Smooth muscle cell (in vitro differentiated cells): ENCODE measurements around the gene NPFF. TPM values are rescaled to one million over a fixed set of nuclear protein-coding genes. Genes with fewer than 3 reads are reported as not detected.

Experiments
- DNase-seq: peaks from one replicate; lab custom pipeline; 2025; ENCODE audit not compliant: unreplicated experiment; lab: John Stamatoyannopoulos, UW
- H2AFZ ChIP-seq: fragments of 200-600 bp; sonication (generic); 2 replicates; pipeline ENCODE4 v1.6.0; 2016; ENCODE audit warnings: antibody characterized with exemption, low read depth, mild to moderate bottlenecking
- H3F3A ChIP-seq: fragments of 200-600 bp; sonication (generic); 2 replicates; pipeline ENCODE4 v1.6.0; 2017; ENCODE audit warnings: antibody characterized with exemption, low read depth
- H3K27ac ChIP-seq: fragments of 200-600 bp; sonication (generic); 2 replicates; pipeline ENCODE4 v1.5.1; 2016; ENCODE audit warnings: low read depth, mild to moderate bottlenecking
- H3K27me3 ChIP-seq: fragments of 200-600 bp; sonication (generic); 2 replicates; pipeline ENCODE4 v1.6.1; 2016; ENCODE audit warnings: low read depth, mild to moderate bottlenecking
- H3K36me3 ChIP-seq: fragments of 200-600 bp; sonication (generic); 2 replicates; pipeline ENCODE4 v1.5.1; 2016; ENCODE audit warnings: low read depth
- H3K4me1 ChIP-seq: fragments of 200-600 bp; sonication (generic); 2 replicates; pipeline ENCODE4 v1.5.1; 2016; ENCODE audit warnings: low read depth
- H3K4me2 ChIP-seq: fragments of 200-600 bp; sonication (generic); 2 replicates; pipeline ENCODE4 v1.6.0; 2016; ENCODE audit warnings: mild to moderate bottlenecking
- H3K4me3 ChIP-seq: fragments of 200-600 bp; sonication (generic); 2 replicates; pipeline ENCODE4 v1.5.1; 2016; ENCODE audit warnings: mild to moderate bottlenecking
- H3K79me2 ChIP-seq: fragments of 200-600 bp; sonication (generic); 2 replicates; pipeline ENCODE4 v1.6.0; 2016; ENCODE audit warnings: low read depth, mild to moderate bottlenecking
- H3K9ac ChIP-seq: fragments of 200-600 bp; sonication (generic); 2 replicates; pipeline ENCODE4 v1.6.0; 2016; ENCODE audit warnings: low read depth
- H3K9me3 ChIP-seq: fragments of 200-600 bp; sonication (generic); replicated peaks from 2 replicates; pipeline ENCODE4 v1.5.1; 2016; ENCODE audit warnings: low read depth
- H4K20me1 ChIP-seq: fragments of 200-600 bp; sonication (generic); 2 replicates; pipeline ENCODE4 v1.6.0; 2016; ENCODE audit warnings: low read depth
- CTCF ChIP-seq: fragments of 200-600 bp; sonication (generic); IDR thresholded peaks from 2 replicates; pipeline ENCODE4 v1.5.1; 2017; ENCODE audit warnings: borderline replicate concordance, mild to moderate bottlenecking, antibody characterized with exemption; ENCODE audit not compliant: insufficient read depth, poor library complexity, severe bottlenecking
- WGBS: methylation state at CpG from one replicate; pipeline ENCODE4 v1.1.7; 2016; ENCODE audit warnings: low lambda C conversion rate; 5-methylcytosine and 5-hydroxymethylcytosine counted together
- polyA plus RNA-seq: library from polyadenylated mRNA; unstranded; fragments of >200 nt; fragmentation: Nextera tagmentation; extraction: Ambion mirVana; gene quantifications from 2 replicates; pipeline ENCODE4 v1.2.1, GENCODE V29; 2016
- total RNA-seq: library from RNA; depleted of rRNA; stranded (reverse); fragments of >200 nt; gene quantifications from 2 replicates; pipeline ENCODE4 v1.2.3, GENCODE V29; 2014

The NPFF gene
- total and polyA plus RNA-seq, 2 experiments from 2014 or later, result 0.38 TPM; not detected in 1

GRCh38 chr12:53524476-53524875 is 17.2 kb upstream of the NPFF start:
- TF ChIP-seq CTCF, result no peak
- Histone ChIP-seq H3K4me2 (no peak overlapping the region), H3K4me3 (no peak overlapping the region), H3K4me1 (no peaks in the 10 kb centered on the region), H3K36me3 (peaks cover 19% of the 10 kb centered on the region), H3K79me2 (no peaks in the 10 kb centered on the region), H2AFZ (no peak overlapping the region), H3K27ac (no peak overlapping the region), H3K9ac (no peak overlapping the region), H3K9me3 (no peaks in the 10 kb centered on the region), H4K20me1 (no peaks in the 10 kb centered on the region), H3F3A (no peaks in the 10 kb centered on the region), H3K27me3 (no peaks in the 10 kb centered on the region)
- WGBS, result 97% methylated on average over 13 of the region's 13 CpGs
- no peak for DNase-seq

GRCh38 chr12:53523131-53523530 is 15.8 kb upstream of the NPFF start:
- no peaks in the 10 kb centered on the region for H3K9me3 ChIP-seq
- no peak for DNase-seq
- no peaks in the 10 kb centered on the region for H3K79me2 ChIP-seq
- no peak overlapping the region for H3K4me2 ChIP-seq
- no peak overlapping the region for H2AFZ ChIP-seq
- no peak overlapping the region for H3K4me3 ChIP-seq
- no peaks in the 10 kb centered on the region for H3F3A ChIP-seq
- no peaks in the 10 kb centered on the region for H4K20me1 ChIP-seq
- peaks cover 19% of the 10 kb centered on the region for H3K36me3 ChIP-seq
- WGBS, result 97% methylated on average over 3 of the region's 3 CpGs
- H3K27ac ChIP-seq, result no peak overlapping the region
- no peaks in the 10 kb centered on the region for H3K4me1 ChIP-seq
- TF ChIP-seq CTCF, result no peak
- no peaks in the 10 kb centered on the region for H3K27me3 ChIP-seq
- no peak overlapping the region for H3K9ac ChIP-seq

GRCh38 chr12:53518381-53518780 is 11.1 kb upstream of the NPFF start:
- WGBS, result 91% methylated on average over 5 of the region's 5 CpGs
- DNase-seq, result no peak
- no peak overlapping the region for H3K9ac ChIP-seq
- no peaks in the 10 kb centered on the region for H3F3A ChIP-seq
- H4K20me1 ChIP-seq, result no peaks in the 10 kb centered on the region
- peaks cover 13% of the 10 kb centered on the region for H3K36me3 ChIP-seq
- TF ChIP-seq CTCF, result no peak
- H2AFZ ChIP-seq, result no peak overlapping the region
- no peaks in the 10 kb centered on the region for H3K9me3 ChIP-seq
- no peaks in the 10 kb centered on the region for H3K79me2 ChIP-seq
- H3K4me2 ChIP-seq, result no peak overlapping the region
- no peaks in the 10 kb centered on the region for H3K4me1 ChIP-seq
- H3K27ac ChIP-seq, result no peak overlapping the region
- no peaks in the 10 kb centered on the region for H3K27me3 ChIP-seq
- no peak overlapping the region for H3K4me3 ChIP-seq

GRCh38 chr12:53516758-53517455 is 9.6 kb upstream of the NPFF start:
- H3K27me3 ChIP-seq, result no peaks in the 10 kb centered on the region
- no peaks in the 10 kb centered on the region for H3K79me2 ChIP-seq
- H3F3A ChIP-seq, result no peaks in the 10 kb centered on the region
- WGBS, result 97% methylated on average over 13 of the region's 13 CpGs
- TF ChIP-seq CTCF, result no peak
- no peaks in the 10 kb centered on the region for H4K20me1 ChIP-seq
- H3K4me2 ChIP-seq, result no peak overlapping the region
- H3K9ac ChIP-seq, result no peak overlapping the region
- H3K4me3 ChIP-seq, result no peak overlapping the region
- peaks cover 13% of the 10 kb centered on the region for H3K36me3 ChIP-seq
- H3K4me1 ChIP-seq, result no peaks in the 10 kb centered on the region
- no peak overlapping the region for H3K27ac ChIP-seq
- DNase-seq, result no peak
- H2AFZ ChIP-seq, result no peak overlapping the region
- H3K9me3 ChIP-seq, result no peaks in the 10 kb centered on the region
